Measurements from ENCODE around the gene UBAC2.

The UBAC2 gene

DNA sequence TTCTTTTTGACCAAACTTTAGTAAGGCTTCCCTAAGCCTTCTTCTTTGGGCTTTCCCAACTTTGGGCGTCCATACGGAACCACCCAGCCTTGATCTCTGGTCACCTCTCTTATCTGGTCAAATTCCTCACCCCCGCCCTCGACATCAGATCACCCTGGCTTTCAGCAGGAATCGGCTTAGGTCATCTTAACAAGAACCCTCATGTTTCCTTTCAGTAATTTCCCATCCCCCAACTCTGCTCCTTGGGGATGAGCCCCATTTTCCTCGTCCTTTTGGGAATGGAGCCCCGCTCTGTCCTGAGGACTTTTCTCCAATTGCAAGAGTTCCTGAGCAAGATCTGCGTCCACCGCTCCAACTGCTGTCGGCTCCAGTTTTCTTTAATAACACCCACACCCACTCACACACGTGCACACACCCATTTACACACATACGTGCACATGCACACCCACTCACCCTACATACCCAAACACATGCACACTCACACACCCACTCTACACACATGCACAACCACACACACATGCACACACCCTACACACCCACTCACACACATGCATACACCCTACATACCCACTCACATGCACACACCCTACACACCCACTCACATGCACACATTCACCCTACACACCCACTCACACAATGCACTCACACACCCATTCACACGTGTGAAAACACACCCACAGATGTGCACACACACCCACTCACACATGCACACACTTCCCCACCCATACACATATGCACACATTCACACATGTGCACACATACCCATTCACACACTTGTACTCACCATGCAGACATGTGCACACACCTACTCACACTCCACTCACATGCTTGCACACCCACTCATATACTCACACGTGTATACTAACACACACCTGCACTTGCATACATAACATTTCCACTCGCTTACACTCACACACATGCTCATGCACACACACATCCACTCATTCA, 213.7 kb downstream of the UBAC2 start:
- Histone ChIP-seq H3K4me1 (no peaks in the 10 kb centered on the region), H3K9ac (no peak overlapping the region)

GRCh38 chr13:99415014-99415650, 214.5 kb downstream of the UBAC2 start:
- H3K4me3 ChIP-seq (ENCODE audit: low read depth, low read length), result no peak overlapping the region
- no peak for TF ChIP-seq CTCF (IDR thresholded peaks at IDR 0.05)
- no peaks in the 10 kb centered on the region for H3K9me3 ChIP-seq (ENCODE audit: control insufficient read depth, low read length)
- H3K4me1 ChIP-seq, result no peaks in the 10 kb centered on the region
- no peak overlapping the region for H3K9ac ChIP-seq
- no peak overlapping the region for H2AFZ ChIP-seq
- no peak overlapping the region for H3K4me2 ChIP-seq (ENCODE audit: low read length)
- no peaks in the 10 kb centered on the region for H3K79me2 ChIP-seq
- H3K27me3 ChIP-seq (ENCODE audit: control insufficient read depth, insufficient read depth, low read length), result no peaks in the 10 kb centered on the region
- no peaks in the 10 kb centered on the region for H3K36me3 ChIP-seq (ENCODE audit: control insufficient read depth, insufficient read depth, low read length)
- no peak overlapping the region for H3K27ac ChIP-seq

More for the DNA sequence above, 213.7 kb downstream of the UBAC2 start:
- Histone ChIP-seq H2AFZ (no peak overlapping the region), H3K4me3 (ENCODE audit: low read depth, low read length) (no peak overlapping the region), H3K27ac (no peak overlapping the region), H3K79me2 (no peaks in the 10 kb centered on the region), H3K4me2 (ENCODE audit: low read length) (no peak overlapping the region), H3K36me3 (ENCODE audit: control insufficient read depth, insufficient read depth, low read length) (no peaks in the 10 kb centered on the region), H3K27me3 (ENCODE audit: control insufficient read depth, insufficient read depth, low read length) (no peaks in the 10 kb centered on the region), H3K9me3 (ENCODE audit: control insufficient read depth, low read length) (no peaks in the 10 kb centered on the region)
- TF ChIP-seq CTCF (IDR thresholded peaks at IDR 0.05), result no peak

- no peak overlapping the region for H3K27ac ChIP-seq
- H3K36me3 ChIP-seq (ENCODE audit: control insufficient read depth, insufficient read depth, low read length), result no peaks in the 10 kb centered on the region
- no peaks in the 10 kb centered on the region for H3K79me2 ChIP-seq
- no peaks in the 10 kb centered on the region for H3K4me1 ChIP-seq
- no peaks in the 10 kb centered on the region for H3K9me3 ChIP-seq (ENCODE audit: control insufficient read depth, low read length)
- H3K9ac ChIP-seq, result no peak overlapping the region
- no peak overlapping the region for H2AFZ ChIP-seq
- H3K4me3 ChIP-seq (ENCODE audit: low read depth, low read length), result no peak overlapping the region
- no peak for TF ChIP-seq CTCF (IDR thresholded peaks at IDR 0.05)
- no peaks in the 10 kb centered on the region for H3K27me3 ChIP-seq (ENCODE audit: control insufficient read depth, insufficient read depth, low read length)
- H3K4me2 ChIP-seq (ENCODE audit: low read length), result no peak overlapping the region
Measured at GRCh38 chr13:99415851-99416331, 215.2 kb downstream of the UBAC2 start.

GRCh38 chr13:99416411-99417121, 215.9 kb downstream of the UBAC2 start:
- Histone ChIP-seq H3K36me3 (ENCODE audit: control insufficient read depth, insufficient read depth, low read length) (no peaks in the 10 kb centered on the region), H3K4me2 (ENCODE audit: low read length) (no peak overlapping the region), H3K9ac (no peak overlapping the region), H3K27me3 (ENCODE audit: control insufficient read depth, insufficient read depth, low read length) (no peaks in the 10 kb centered on the region), H3K27ac (no peak overlapping the region), H3K9me3 (ENCODE audit: control insufficient read depth, low read length) (no peaks in the 10 kb centered on the region), H3K4me1 (no peaks in the 10 kb centered on the region), H3K4me3 (ENCODE audit: low read depth, low read length) (no peak overlapping the region), H3K79me2 (no peaks in the 10 kb centered on the region), H2AFZ (no peak overlapping the region)
- no peak for TF ChIP-seq CTCF (IDR thresholded peaks at IDR 0.05)
